ENCODE data around the gene GARIN5A.

DNA sequence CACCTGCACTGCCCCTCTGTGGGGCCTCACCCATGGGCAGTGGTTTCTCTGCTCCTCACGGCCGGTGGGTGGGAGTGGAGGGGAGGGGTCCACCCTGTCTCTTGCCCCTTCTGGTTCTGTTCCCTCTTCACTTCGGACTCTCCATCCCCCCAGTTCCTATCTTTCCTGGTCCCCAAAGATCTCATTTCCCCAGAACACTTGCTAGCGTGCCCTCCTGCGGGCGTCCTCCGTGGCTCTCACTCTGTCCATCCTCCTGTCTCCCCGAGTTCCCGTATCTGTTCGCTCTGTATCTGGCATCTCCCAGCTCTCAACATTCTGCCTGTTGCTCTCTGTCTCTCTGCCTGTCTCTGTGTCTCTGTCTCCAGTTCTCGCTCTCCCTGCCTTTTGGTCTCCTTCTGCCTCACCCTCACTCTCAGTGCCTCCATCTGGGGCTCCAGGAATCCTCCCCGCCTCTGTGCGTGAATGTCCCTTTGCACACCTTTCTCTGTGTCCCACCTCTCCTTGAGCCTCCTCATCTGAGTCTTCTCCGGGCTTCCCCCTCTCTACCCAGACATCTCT is 57.5 kb downstream of the GARIN5A start:
- TF ChIP-seq POLR2AphosphoS5 (IDR thresholded peaks at IDR 0.05; ENCODE audit: low read depth), result no peak
- TF ChIP-seq CTCF (IDR thresholded peaks at IDR 0.05; ENCODE audit: insufficient read depth, low read length), result no peak

Data from HL-60 (cell line).